GM12878 (cell line): ENCODE data around the gene MGMT. TPM values are rescaled to one million over a fixed set of nuclear protein-coding genes. Genes with fewer than 3 reads are reported as not detected.

Experiments used
- ATAC-seq: fragments of 200-7000 bp; cut with Tn5 transposase; 3 replicates; pipeline ENCODE4 v1.9.1; 2020; ENCODE audit warnings: mild to moderate bottlenecking, moderate library complexity
- BruUV-seq: library from RNA; stranded (reverse); fragments of 400-500 nt; replicated peaks from 2 replicates; lab custom pipeline; 2021; lab: Mats Ljungman, UMichigan
- CTCF ChIA-PET: fragments of 300-600 bp; sonication (Branson Sonifier 250); formaldehyde crosslinking; extraction: SDS; loops from one replicate; lab custom pipeline; 2021; ENCODE audit warnings: inconsistent platforms; lab: Yijun Ruan, JAX
- POLR2A ChIA-PET: fragments of 350-600 bp; formaldehyde crosslinking; extraction: SDS; loops from one replicate; lab custom pipeline; 2021; ENCODE audit warnings: inconsistent platforms; lab: Charles Lee
- RAD21 ChIA-PET: fragments of 300-600 bp; sonication (Branson Sonifier 250); formaldehyde crosslinking; loops from one replicate; lab custom pipeline; 2023; ENCODE audit warnings: antibody characterized with exemption; ENCODE audit not compliant: unreplicated experiment; lab: Charles Lee
- SMC1A ChIA-PET: fragments of 300-600 bp; sonication (Branson Sonifier 250); formaldehyde crosslinking; loops from one replicate; lab custom pipeline; 2023; ENCODE audit not compliant: unreplicated experiment, uncharacterized antibody; lab: Charles Lee
- DNase-seq: peaks from one replicate; pipeline ENCODE4 v3.0.0-alpha.2; 2011; ENCODE audit warnings: low read depth, low spot score
- FAIRE-seq: peaks from 3 replicates; lab custom pipeline; 2011; peaks lifted over from hg19 to GRCh38; lab: Jason Lieb, UNC
- H2AFZ ChIP-seq: 2 replicates; pipeline ENCODE4 v1.6.0; 2011; ENCODE audit warnings: low read depth, low read length, control low read depth; ENCODE audit not compliant: control insufficient read depth
- H3K27ac ChIP-seq: 2 replicates; pipeline ENCODE4 v1.5.1; 2011; ENCODE audit warnings: control low read depth; ENCODE audit not compliant: control insufficient read depth, insufficient read depth
- H3K27me3 ChIP-seq, 2 experiments: replicated peaks in 1 of 2; 2 replicates each; pipeline versions ENCODE4 v1.6.0 to v1.6.1; 2011; ENCODE audit warnings: low read length in 1 of 2; ENCODE audit not compliant: control insufficient read depth in 2 of 2, insufficient read depth in 2 of 2
- H3K36me3 ChIP-seq, 2 experiments: 2 replicates each; pipeline ENCODE4 v1.5.1; 2011; ENCODE audit warnings: low read length in 1 of 2; ENCODE audit not compliant: control insufficient read depth in 2 of 2, insufficient read depth in 2 of 2
- H3K4me1 ChIP-seq: 2 replicates; pipeline ENCODE4 v1.6.1; 2011; ENCODE audit warnings: mild to moderate bottlenecking, low read length, moderate library complexity, mixed read lengths; ENCODE audit not compliant: control insufficient read depth, insufficient read depth
- H3K4me2 ChIP-seq: 2 replicates; pipeline ENCODE4 v1.6.0; 2011; ENCODE audit warnings: control low read depth; ENCODE audit not compliant: control insufficient read depth, insufficient read depth
- H3K4me3 ChIP-seq: fragments of 200-600 bp; sonication (generic); 2 replicates; pipeline ENCODE4 v1.5.1; 2016
- H3K79me2 ChIP-seq: 2 replicates; pipeline ENCODE4 v1.6.0; 2011; ENCODE audit warnings: low read length; ENCODE audit not compliant: control insufficient read depth, insufficient read depth
- H3K9ac ChIP-seq: 2 replicates; pipeline ENCODE4 v1.8.0; 2011; ENCODE audit warnings: low read length, control low read depth, mixed read lengths; ENCODE audit not compliant: control insufficient read depth, insufficient read depth
- H3K9me3 ChIP-seq: replicated peaks from 3 replicates; pipeline ENCODE4 v1.5.1; 2011; ENCODE audit warnings: mild to moderate bottlenecking, low read length; ENCODE audit not compliant: control insufficient read depth, insufficient read depth
- H4K20me1 ChIP-seq: 2 replicates; pipeline ENCODE4 v1.6.0; 2011; ENCODE audit not compliant: control insufficient read depth, insufficient read depth
- BHLHE40 ChIP-seq, 2 experiments: fragments of 450-650 bp in 1 of 2; IDR thresholded peaks; 2 replicates each; pipeline ENCODE4 v1.6.1; 2011 to 2017; ENCODE audit warnings: low read depth in 2 of 2, borderline replicate concordance in 1 of 2, improper control_type of control experiment in 1 of 2, low read length in 1 of 2, mild to moderate bottlenecking in 1 of 2
- ETV6 ChIP-seq, 2 experiments: fragments of 450-650 bp in 1 of 2; IDR thresholded peaks in 1 of 2; conservative IDR thresholded peaks in 1 of 2; 2 replicates each; pipeline ENCODE4 v1.6.1; 2014; ENCODE audit warnings: antibody characterized with exemption in 1 of 2, borderline replicate concordance in 1 of 2, low read depth in 1 of 2, mild to moderate bottlenecking in 1 of 2, moderate library complexity in 1 of 2
- FOXM1 ChIP-seq: IDR thresholded peaks from 2 replicates; pipeline ENCODE4 v1.6.1; 2012; ENCODE audit warnings: low read depth, mild to moderate bottlenecking, inconsistent platforms, low read length, moderate library complexity
- GABPA ChIP-seq: IDR thresholded peaks from 2 replicates; pipeline ENCODE4 v1.6.1; 2014; ENCODE audit warnings: antibody characterized with exemption, low read depth, mild to moderate bottlenecking, inconsistent platforms
- PBX3 ChIP-seq: IDR thresholded peaks from 2 replicates; pipeline ENCODE4 v1.6.1; 2011; ENCODE audit warnings: mild to moderate bottlenecking, low read depth, low read length, moderate library complexity; ENCODE audit not compliant: insufficient replicate concordance
- RAD21 ChIP-seq: IDR thresholded peaks from 2 replicates; pipeline ENCODE4 v1.6.1; 2011; ENCODE audit warnings: mild to moderate bottlenecking, low read depth, low read length, moderate library complexity; ENCODE audit not compliant: insufficient read depth
- SMAD1 ChIP-seq: fragments of 450-650 bp; IDR thresholded peaks from 2 replicates; pipeline ENCODE4 v1.6.1; 2018; ENCODE audit warnings: mild to moderate bottlenecking, low read depth; ENCODE audit not compliant: partially characterized antibody
- ZNF622 ChIP-seq: fragments of 450-650 bp; IDR thresholded peaks from 2 replicates; pipeline ENCODE4 v1.6.1; 2017; ENCODE audit warnings: mild to moderate bottlenecking, inconsistent platforms
- WGBS: methylation state at CpG from one replicate; pipeline ENCODE4 v1.1.6; 2016; ENCODE audit warnings: low lambda C conversion rate; ENCODE audit not compliant: insufficient replicate concordance, insufficient coverage; ENCODE audit errors: missing lambda C conversion rate; 5-methylcytosine and 5-hydroxymethylcytosine counted together
- in situ Hi-C: fragments of 300-500 bp; cut with MboI; formaldehyde crosslinking; loops from 9 replicates; pipeline ENCODE4 v1.14.3; 2018; ENCODE audit warnings: mixed read lengths
- intact Hi-C: fragments of 100-400 bp; cut with micrococcal nuclease; formaldehyde crosslinking; loops from one replicate; pipeline ENCODE4 v1.14.2; 2022; ENCODE audit not compliant: unreplicated experiment
- polyA plus RNA-seq, 11 experiments: library from polyadenylated mRNA; depleted of rRNA in 4 of 11; unstranded in 6 of 11; stranded (reverse) in 5 of 11; fragments of >200 nt; fragmentation: Nextera tagmentation in 4 of 11; fragmentation: Illumina TruSeq in 1 of 11; extraction: Ambion mirVana in 4 of 11; extraction: Trizol in 1 of 11; gene quantifications; 1 replicate in 1 of 11; 2 replicates in 10 of 11; pipeline versions ENCODE4 v1.2.1 to v1.2.3, GENCODE V29; 2011 to 2016; ENCODE audit warnings: inconsistent platforms in 2 of 11, missing spikeins in 2 of 11, low read depth in 1 of 11
- total RNA-seq, 4 experiments: library from RNA; depleted of rRNA in 3 of 4; stranded (reverse); fragments of >200 nt in 3 of 4; fragmentation: Illumina TruSeq in 1 of 4; extraction: Trizol in 1 of 4; gene quantifications; 2 replicates each; pipeline versions ENCODE4 v1.2.1 to v1.2.3, GENCODE V29; 2013 to 2021
- TF ChIP-seq, protein P1 (sequence below): IDR thresholded peaks from 2 replicates; pipeline ENCODE4 v1.6.1; 2012; ENCODE audit warnings: improper control_type of control experiment, low read depth, low read length; ENCODE audit not compliant: insufficient replicate concordance

MGMT gene
- total and polyA plus RNA-seq, 10 of the 15 experiments (the other 5 are each of a cell fraction or from before 2014, with no cell fraction given): 0.16 to 24.2 (median 13.3) TPM

DNA sequence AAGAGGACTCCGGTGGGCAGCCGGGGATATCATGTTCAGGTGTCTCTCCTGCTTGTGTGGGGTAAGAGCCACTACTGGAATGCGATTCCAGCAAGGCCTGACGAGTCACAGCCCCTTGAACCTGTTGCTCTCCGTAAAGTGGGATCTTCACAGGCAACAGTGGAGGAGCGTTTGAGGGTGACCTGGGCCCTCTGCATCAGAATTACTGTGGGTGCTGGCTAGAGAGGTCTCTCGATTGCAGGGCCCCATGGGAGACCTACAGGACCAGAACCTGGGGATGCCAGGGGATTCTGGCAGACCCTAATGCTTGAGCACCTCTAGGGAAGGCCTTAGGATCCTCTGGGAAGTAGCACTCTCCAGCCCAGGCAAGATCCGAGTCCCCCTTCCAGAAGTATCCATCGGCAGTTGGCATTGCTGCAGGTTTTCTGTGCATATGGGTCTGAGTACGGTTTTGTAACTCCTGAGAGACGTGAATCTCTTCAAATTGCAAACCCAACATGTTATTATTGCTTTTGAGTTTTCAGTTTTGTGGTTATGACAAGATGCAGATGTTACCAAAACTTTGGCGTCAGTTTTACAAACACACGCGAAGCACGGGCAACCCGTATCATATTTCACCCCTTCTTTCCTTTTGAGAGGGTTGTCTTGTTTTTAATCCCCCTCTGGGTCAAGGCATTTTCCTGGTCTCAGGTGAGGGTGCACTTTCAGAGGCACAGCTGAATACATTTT is 4.6 kb downstream of the MGMT start:
- no peaks in the 10 kb centered on the region; the same call in 2 of the 3 replicates for H3K9me3 ChIP-seq
- no peak overlapping the region for H3K9ac ChIP-seq
- in situ Hi-C loops (no loop called here), intact Hi-C loops (no loop called here)
- no peaks in the 10 kb centered on the region for H4K20me1 ChIP-seq
- no peak for ATAC-seq
- H3K4me2 ChIP-seq: no peak overlapping the region
- H3K36me3 ChIP-seq: no peaks in the 10 kb centered on the region
- SMC1A ChIA-PET: no interaction called here
- 92% methylated on average over 16 of the region's 16 CpGs for WGBS
- CTCF ChIA-PET: no interaction called here
- H3K27ac ChIP-seq: no peak overlapping the region
- RAD21 ChIA-PET: no interaction called here
- TF ChIP-seq FOXM1: no peak
- TF ChIP-seq GABPA: no peak
- TF ChIP-seq ETV6 (conservative IDR thresholded peaks at IDR 0.05 in 1 of 2, IDR thresholded peaks at IDR 0.05 in 1 of 2; ENCODE audit: borderline replicate concordance in 1 of 2, low read depth in 1 of 2): no peak
- no peak for TF ChIP-seq PBX3
- no peak for TF ChIP-seq BHLHE40 (IDR thresholded peaks at IDR 0.05; ENCODE audit: borderline replicate concordance in 1 of 2, low read depth in 2 of 2, low read length in 1 of 2)
- TF ChIP-seq, protein P1, sequence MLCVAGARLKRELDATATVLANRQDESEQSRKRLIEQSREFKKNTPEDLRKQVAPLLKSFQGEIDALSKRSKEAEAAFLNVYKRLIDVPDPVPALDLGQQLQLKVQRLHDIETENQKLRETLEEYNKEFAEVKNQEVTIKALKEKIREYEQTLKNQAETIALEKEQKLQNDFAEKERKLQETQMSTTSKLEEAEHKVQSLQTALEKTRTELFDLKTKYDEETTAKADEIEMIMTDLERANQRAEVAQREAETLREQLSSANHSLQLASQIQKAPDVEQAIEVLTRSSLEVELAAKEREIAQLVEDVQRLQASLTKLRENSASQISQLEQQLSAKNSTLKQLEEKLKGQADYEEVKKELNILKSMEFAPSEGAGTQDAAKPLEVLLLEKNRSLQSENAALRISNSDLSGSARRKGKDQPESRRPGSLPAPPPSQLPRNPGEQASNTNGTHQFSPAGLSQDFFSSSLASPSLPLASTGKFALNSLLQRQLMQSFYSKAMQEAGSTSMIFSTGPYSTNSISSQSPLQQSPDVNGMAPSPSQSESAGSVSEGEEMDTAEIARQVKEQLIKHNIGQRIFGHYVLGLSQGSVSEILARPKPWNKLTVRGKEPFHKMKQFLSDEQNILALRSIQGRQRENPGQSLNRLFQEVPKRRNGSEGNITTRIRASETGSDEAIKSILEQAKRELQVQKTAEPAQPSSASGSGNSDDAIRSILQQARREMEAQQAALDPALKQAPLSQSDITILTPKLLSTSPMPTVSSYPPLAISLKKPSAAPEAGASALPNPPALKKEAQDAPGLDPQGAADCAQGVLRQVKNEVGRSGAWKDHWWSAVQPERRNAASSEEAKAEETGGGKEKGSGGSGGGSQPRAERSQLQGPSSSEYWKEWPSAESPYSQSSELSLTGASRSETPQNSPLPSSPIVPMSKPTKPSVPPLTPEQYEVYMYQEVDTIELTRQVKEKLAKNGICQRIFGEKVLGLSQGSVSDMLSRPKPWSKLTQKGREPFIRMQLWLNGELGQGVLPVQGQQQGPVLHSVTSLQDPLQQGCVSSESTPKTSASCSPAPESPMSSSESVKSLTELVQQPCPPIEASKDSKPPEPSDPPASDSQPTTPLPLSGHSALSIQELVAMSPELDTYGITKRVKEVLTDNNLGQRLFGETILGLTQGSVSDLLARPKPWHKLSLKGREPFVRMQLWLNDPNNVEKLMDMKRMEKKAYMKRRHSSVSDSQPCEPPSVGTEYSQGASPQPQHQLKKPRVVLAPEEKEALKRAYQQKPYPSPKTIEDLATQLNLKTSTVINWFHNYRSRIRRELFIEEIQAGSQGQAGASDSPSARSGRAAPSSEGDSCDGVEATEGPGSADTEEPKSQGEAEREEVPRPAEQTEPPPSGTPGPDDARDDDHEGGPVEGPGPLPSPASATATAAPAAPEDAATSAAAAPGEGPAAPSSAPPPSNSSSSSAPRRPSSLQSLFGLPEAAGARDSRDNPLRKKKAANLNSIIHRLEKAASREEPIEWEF: no peak
- no peak for TF ChIP-seq RAD21
- TF ChIP-seq ZNF622: no peak
- TF ChIP-seq SMAD1: no peak
- H3K4me3 ChIP-seq: no peak overlapping the region
- peaks cover 11% of the 10 kb centered on the region for H3K4me1 ChIP-seq
- no TSS peak for BruUV-seq
- POLR2A ChIA-PET: no interaction called here
- DNase-seq: no peak
- H3K27me3 ChIP-seq: no peaks in the 10 kb centered on the region
- no peak for FAIRE-seq
- no peak overlapping the region for H2AFZ ChIP-seq
- H3K79me2 ChIP-seq: peaks cover 9% of the 10 kb centered on the region
